WTC11 (cell line): ENCODE results near the gene VDAC1.

Experiments
- CTCF ChIP-seq: fragments of 200-600 bp; IDR thresholded peaks from 2 replicates; pipeline ENCODE4 v1.8.0; 2022; ENCODE audit warnings: antibody characterized with exemption
- MLX ChIP-seq: sonication (generic); formaldehyde crosslinking; IDR thresholded peaks from 2 replicates; pipeline ENCODE4 v1.8.1; 2023; ENCODE audit warnings: mild to moderate bottlenecking, missing genetic modification reagents, moderate library complexity
- NFE2L1 ChIP-seq: sonication (generic); formaldehyde crosslinking; IDR thresholded peaks from 2 replicates; pipeline ENCODE4 v1.8.1; 2023; ENCODE audit warnings: missing genetic modification reagents
- RELA ChIP-seq: sonication (generic); formaldehyde crosslinking; IDR thresholded peaks from 2 replicates; pipeline ENCODE4 v1.8.1; 2022; ENCODE audit warnings: missing genetic modification reagents, mild to moderate bottlenecking, borderline replicate concordance
- TF ChIP-seq, protein P1 (sequence below): sonication (generic); formaldehyde crosslinking; IDR thresholded peaks from 2 replicates; pipeline ENCODE4 v1.8.0; 2023; ENCODE audit warnings: missing genetic modification reagents
- TF ChIP-seq, protein P2 (sequence below): sonication (generic); formaldehyde crosslinking; IDR thresholded peaks from 2 replicates; pipeline ENCODE4 v1.8.0; 2023; ENCODE audit warnings: mild to moderate bottlenecking, missing genetic modification reagents
- TF ChIP-seq, protein P3 (sequence below): sonication (generic); formaldehyde crosslinking; IDR thresholded peaks from 2 replicates; pipeline ENCODE4 v1.8.0; 2022; ENCODE audit warnings: mild to moderate bottlenecking, missing genetic modification reagents

DNA sequence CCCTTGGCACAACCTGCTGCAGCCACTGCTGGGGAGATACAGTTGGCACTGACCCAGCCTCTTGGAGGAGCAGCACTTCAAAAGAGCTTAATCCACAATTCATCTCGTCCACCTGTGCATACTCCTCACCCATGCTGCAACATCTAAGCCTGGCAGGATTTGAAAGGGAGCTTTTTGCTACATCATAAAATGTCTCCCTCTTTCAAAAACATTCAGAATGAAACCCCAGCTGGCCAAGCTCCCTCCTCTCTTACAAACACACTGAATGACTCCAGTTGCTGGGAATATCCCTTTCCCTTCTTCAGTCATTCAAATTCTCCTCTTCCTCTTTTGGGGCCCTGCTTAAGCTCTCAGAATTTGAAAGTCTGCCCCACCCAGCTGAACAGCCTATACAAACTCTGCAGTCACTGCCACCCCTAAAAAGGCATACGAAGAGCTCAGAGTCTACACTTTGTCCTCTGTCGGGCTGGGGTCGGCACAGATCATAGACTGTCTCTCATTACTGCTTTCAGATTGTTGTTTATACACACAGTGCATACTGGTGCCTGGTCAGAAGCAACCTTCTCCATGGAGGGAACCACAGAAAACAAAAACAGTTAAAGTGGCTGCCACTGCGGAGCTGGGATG is 27.5 kb downstream of the VDAC1 start:
- TF ChIP-seq, protein P1, sequence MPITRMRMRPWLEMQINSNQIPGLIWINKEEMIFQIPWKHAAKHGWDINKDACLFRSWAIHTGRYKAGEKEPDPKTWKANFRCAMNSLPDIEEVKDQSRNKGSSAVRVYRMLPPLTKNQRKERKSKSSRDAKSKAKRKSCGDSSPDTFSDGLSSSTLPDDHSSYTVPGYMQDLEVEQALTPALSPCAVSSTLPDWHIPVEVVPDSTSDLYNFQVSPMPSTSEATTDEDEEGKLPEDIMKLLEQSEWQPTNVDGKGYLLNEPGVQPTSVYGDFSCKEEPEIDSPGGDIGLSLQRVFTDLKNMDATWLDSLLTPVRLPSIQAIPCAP, result no peak
- no peak for TF ChIP-seq CTCF
- TF ChIP-seq, protein P2, sequence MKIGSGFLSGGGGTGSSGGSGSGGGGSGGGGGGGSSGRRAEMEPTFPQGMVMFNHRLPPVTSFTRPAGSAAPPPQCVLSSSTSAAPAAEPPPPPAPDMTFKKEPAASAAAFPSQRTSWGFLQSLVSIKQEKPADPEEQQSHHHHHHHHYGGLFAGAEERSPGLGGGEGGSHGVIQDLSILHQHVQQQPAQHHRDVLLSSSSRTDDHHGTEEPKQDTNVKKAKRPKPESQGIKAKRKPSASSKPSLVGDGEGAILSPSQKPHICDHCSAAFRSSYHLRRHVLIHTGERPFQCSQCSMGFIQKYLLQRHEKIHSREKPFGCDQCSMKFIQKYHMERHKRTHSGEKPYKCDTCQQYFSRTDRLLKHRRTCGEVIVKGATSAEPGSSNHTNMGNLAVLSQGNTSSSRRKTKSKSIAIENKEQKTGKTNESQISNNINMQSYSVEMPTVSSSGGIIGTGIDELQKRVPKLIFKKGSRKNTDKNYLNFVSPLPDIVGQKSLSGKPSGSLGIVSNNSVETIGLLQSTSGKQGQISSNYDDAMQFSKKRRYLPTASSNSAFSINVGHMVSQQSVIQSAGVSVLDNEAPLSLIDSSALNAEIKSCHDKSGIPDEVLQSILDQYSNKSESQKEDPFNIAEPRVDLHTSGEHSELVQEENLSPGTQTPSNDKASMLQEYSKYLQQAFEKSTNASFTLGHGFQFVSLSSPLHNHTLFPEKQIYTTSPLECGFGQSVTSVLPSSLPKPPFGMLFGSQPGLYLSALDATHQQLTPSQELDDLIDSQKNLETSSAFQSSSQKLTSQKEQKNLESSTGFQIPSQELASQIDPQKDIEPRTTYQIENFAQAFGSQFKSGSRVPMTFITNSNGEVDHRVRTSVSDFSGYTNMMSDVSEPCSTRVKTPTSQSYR, result no peak
- no peak for TF ChIP-seq RELA (CRISPR knock-in tag)
- no peak for TF ChIP-seq MLX (CRISPR knock-in tag)
- TF ChIP-seq, protein P3, sequence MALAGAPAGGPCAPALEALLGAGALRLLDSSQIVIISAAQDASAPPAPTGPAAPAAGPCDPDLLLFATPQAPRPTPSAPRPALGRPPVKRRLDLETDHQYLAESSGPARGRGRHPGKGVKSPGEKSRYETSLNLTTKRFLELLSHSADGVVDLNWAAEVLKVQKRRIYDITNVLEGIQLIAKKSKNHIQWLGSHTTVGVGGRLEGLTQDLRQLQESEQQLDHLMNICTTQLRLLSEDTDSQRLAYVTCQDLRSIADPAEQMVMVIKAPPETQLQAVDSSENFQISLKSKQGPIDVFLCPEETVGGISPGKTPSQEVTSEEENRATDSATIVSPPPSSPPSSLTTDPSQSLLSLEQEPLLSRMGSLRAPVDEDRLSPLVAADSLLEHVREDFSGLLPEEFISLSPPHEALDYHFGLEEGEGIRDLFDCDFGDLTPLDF (CRISPR knock-in tag), result no peak
- TF ChIP-seq NFE2L1 (CRISPR knock-in tag), result no peak
